NCI-H774 (cell line): Measurements from ENCODE around the gene TAF6.

Experiments used
- DNase-seq: peaks from one replicate; lab custom pipeline; 2025; lab: John Stamatoyannopoulos, UW

The TAF6 gene

GRCh38 chr7:100093054-100093453 lies 26.1 kb downstream of the TAF6 start:
- no peak for DNase-seq

GRCh38 chr7:100091411-100092181 lies 27.6 kb downstream of the TAF6 start:
- DNase-seq, result no peak

GRCh38 chr7:100090527-100091410 lies 28.4 kb downstream of the TAF6 start:
- DNase-seq, result no peak

- no peak for DNase-seq
These were observed 29.5 kb downstream of the TAF6 start for GRCh38 chr7:100089458-100090196.

GRCh38 chr7:100088621-100089457 lies 30.3 kb downstream of the TAF6 start, which contains the start of gene COPS6:
TSS of gene COPS6 (plus strand) at chr7:100088969. CDS start at chr7:100088991, 22 bp downstream.
- peak; percentile 69 for DNase-seq

GRCh38 chr7:100088095-100088620 lies 31.0 kb downstream of the TAF6 start:
- DNase-seq, result no peak

GRCh38 chr7:100087055-100087750 lies 32.0 kb downstream of the TAF6 start:
- no peak for DNase-seq

- no peak for DNase-seq
These were observed 33.6 kb downstream of the TAF6 start for GRCh38 chr7:100085515-100085914.

GRCh38 chr7:100082978-100083377 lies 36.2 kb downstream of the TAF6 start:
- no peak for DNase-seq

- peak; percentile 98 for DNase-seq
These were observed 37.5 kb downstream of the TAF6 start, which contains the start of gene ZNF3 for GRCh38 chr7:100081535-100082102. TSS of gene ZNF3 (minus strand) at chr7:100081723. CDS start at chr7:100077357, 4,366 bp downstream.

GRCh38 chr7:100080907-100081534 lies 38.1 kb downstream of the TAF6 start:
- DNase-seq, result peak; percentile 56

- no peak for DNase-seq
These were observed 40.1 kb downstream of the TAF6 start for GRCh38 chr7:100079024-100079560.

- no peak for DNase-seq
These were observed 42.0 kb downstream of the TAF6 start for GRCh38 chr7:100077205-100077604.

GRCh38 chr7:100075418-100075817 lies 43.7 kb downstream of the TAF6 start:
- no peak for DNase-seq

GRCh38 chr7:100074841-100075240 lies 44.3 kb downstream of the TAF6 start:
- DNase-seq, result no peak

- DNase-seq, result no peak
These were observed 46.7 kb downstream of the TAF6 start for GRCh38 chr7:100072462-100072861.

GRCh38 chr7:100071018-100071723 lies 48.0 kb downstream of the TAF6 start:
- DNase-seq, result no peak

GRCh38 chr7:100069991-100070390 lies 49.2 kb downstream of the TAF6 start:
- no peak for DNase-seq

GRCh38 chr7:100066953-100067352 lies 52.2 kb downstream of the TAF6 start:
- no peak for DNase-seq
